Measurements from ENCODE around the gene SIX4.

DNA sequence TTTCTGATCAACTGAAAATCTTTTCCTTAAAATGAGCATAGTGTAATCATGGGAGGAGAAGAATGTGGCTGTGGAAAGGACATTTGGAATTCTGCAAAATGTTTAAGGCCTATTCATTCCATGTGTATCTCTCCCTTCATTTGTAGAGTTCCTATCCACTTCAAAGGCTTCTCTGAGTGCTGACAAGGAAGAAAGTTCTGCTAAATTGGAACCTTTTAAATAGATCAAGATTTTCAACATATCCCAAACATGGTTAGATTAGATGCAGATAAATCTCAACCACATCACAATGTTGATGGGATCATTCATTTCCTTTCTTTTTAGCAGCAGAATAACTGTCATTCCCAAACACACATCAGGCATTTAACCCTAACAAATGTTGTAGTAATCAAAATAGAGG is 46.5 kb downstream of the SIX4 start:
- TF ChIP-seq, protein P1, sequence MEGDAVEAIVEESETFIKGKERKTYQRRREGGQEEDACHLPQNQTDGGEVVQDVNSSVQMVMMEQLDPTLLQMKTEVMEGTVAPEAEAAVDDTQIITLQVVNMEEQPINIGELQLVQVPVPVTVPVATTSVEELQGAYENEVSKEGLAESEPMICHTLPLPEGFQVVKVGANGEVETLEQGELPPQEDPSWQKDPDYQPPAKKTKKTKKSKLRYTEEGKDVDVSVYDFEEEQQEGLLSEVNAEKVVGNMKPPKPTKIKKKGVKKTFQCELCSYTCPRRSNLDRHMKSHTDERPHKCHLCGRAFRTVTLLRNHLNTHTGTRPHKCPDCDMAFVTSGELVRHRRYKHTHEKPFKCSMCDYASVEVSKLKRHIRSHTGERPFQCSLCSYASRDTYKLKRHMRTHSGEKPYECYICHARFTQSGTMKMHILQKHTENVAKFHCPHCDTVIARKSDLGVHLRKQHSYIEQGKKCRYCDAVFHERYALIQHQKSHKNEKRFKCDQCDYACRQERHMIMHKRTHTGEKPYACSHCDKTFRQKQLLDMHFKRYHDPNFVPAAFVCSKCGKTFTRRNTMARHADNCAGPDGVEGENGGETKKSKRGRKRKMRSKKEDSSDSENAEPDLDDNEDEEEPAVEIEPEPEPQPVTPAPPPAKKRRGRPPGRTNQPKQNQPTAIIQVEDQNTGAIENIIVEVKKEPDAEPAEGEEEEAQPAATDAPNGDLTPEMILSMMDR (IDR thresholded peaks at IDR 0.05 in 8 of 11, conservative IDR thresholded peaks at IDR 0.05 in 3 of 11) = no peak
- TF ChIP-seq POLR2A (IDR thresholded peaks at IDR 0.05) = no peak
